GM19025 (cell line): Measurements from ENCODE around the gene VTA1.
"Not testable (repeated sequence)": the region's sequence is repeated elsewhere in the genome, so short reads cannot be mapped to it uniquely, and the experiment has no call there.

Experiments
- ATAC-seq: cut with Tn5 transposase; IDR thresholded peaks from one replicate; pipeline ENCODE4 v1.9.1; 2021; ENCODE audit warnings: mild to moderate bottlenecking, low read depth, moderate library complexity; ENCODE audit not compliant: unreplicated experiment

Gene VTA1, protein sequence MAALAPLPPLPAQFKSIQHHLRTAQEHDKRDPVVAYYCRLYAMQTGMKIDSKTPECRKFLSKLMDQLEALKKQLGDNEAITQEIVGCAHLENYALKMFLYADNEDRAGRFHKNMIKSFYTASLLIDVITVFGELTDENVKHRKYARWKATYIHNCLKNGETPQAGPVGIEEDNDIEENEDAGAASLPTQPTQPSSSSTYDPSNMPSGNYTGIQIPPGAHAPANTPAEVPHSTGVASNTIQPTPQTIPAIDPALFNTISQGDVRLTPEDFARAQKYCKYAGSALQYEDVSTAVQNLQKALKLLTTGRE

DNA sequence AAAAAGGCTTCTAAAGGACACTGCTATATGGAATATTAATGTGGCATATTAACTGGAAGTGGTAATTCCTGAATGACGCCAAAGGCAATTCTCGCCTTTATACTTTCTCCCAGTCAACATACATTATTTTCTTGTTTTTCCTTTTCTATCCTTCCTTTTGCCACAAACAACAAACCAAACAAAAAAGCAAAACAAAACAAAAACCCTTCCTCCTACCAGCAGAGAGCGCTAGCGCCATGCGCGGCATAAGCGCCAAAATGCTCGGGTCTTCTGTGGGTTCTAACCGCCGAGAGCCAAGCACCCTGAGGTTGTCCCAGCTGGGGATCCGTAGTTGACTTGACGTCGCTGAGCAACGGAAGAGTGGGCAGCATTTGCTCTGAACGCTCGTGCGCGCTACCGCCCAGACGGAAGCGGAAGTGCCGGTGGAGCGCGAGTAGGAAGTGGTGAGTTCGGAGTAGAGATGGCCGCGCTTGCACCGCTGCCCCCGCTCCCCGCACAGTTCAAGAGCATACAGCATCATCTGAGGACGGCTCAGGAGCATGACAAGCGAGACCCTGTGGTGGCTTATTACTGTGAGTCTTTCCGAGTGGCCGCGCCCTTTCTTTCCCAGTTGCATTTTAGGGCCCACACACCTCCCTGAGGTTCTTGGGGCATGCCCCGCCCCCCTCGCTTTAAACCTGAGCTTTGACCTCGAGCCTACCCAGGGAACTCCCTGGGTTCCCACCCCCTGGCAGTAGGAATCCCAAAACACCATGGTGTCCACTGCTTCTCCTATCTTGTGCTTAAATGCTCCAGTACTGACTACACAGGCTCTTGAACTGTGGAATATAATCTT is at the start of gene VTA1, which contains the start of gene NMBR:
TSS of gene VTA1 (plus strand) at position 436 of the 835 bp plus-strand sequence. CDS start at position 461, 25 bp downstream.
TSS of gene NMBR (minus strand) at position 295 of the 835 bp plus-strand sequence. CDS start 58,464 bp downstream, outside the sequence.
- ATAC-seq = peak; percentile 99

DNA sequence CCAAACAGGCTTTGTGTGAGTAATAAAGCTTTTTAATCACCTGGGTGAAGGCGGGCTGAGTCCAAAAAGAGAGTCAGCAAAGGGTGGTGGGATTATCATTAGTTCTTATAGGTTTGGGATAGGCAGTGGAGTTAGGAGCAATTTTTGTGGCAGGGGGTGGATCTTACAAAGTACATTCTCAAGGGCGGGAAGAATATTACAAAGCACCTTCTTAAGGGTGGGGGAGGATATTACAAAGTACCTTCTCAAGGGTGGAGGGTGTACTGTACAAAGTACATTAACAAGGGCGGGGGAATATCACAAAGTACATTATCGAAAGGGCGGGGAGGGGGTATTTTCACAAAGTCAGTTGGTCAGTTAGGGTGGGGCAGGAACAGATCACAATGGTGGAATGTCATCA is 42.2 kb upstream of the VTA1 start:
- not testable (repeated sequence) for ATAC-seq

DNA sequence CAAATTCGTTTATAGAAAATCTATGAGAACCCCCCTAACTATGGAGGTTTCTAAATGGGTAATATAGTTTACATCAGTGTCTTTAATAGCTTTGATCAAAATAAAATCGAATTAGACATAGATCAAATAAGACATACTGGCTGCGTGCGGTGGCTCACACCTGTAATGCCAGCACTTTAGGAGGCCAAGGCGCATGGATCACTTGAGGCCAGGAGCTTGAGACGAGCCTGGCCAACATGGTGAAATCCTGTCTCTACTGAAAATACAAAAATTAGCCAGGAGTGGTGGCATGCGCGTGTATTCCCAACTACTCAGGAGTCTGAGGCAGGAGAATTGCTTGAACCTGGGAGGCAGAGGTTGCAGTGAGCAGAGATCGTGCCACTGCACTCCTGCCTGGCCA is 36.2 kb upstream of the VTA1 start:
- not testable (repeated sequence) for ATAC-seq

DNA sequence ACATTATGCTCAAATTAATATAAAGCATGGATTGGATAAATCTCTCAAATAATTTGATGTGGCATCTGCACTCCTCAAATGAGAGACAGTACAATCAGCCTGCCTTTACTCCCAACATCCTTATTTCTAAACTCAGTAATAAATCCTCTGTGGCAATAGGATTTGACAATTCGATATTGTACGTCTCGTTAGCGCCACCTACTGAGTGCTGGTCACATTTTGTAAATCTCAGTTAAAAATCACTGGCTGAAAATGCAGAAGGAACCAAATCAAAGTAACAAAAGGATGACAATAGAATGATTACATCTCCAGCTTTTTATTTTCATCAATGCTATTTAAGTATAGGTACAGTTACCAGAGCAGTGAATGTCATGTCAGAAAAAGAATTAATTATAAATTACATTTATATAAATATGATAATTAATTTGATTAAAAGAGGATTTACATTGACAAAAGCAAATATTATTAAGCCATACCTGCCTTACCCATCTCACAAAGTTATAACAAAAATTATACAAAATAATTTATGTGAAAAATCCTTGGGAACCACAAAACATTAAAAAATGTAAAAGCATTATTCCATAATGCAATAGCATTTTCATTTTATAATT is 34.5 kb upstream of the VTA1 start:
- ATAC-seq = no peak

DNA sequence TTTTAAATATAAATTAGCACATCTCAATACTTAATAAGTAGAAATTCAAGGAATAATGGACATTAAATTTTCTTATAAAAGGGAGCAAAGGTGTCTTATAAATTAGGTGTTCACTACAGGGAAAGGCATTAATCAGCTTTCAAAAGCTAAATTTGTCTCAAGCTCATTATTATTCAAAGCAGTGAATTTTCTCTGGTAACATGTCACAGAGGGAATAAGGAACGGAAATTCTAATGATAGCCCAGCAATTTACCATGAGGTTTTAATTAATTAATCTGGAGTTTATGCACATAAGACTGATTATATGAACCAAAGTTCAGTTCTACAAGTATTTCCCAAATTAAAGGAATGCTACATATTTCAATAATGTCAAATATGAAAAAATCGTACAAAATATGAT is 29.7 kb upstream of the VTA1 start:
- ATAC-seq = no peak

DNA sequence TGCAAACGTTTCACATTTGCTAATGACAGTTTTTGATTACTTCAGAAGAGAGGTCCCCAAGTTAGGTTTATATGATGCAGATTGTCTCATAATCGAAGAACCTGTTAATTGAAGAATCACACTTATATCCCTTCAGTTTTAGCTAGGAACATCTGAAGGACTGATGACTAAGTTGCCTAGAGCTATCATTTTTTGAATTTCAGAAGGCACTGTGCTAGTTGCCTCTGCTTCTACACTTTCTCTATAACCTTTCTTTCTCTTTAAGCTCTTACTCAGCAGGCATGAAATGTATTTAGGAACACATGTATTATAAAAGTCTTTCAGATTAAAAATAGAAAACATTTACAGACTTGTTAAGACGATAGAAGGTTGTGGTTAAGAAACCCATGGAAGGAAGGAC is 28.7 kb upstream of the VTA1 start:
- ATAC-seq = no peak

DNA sequence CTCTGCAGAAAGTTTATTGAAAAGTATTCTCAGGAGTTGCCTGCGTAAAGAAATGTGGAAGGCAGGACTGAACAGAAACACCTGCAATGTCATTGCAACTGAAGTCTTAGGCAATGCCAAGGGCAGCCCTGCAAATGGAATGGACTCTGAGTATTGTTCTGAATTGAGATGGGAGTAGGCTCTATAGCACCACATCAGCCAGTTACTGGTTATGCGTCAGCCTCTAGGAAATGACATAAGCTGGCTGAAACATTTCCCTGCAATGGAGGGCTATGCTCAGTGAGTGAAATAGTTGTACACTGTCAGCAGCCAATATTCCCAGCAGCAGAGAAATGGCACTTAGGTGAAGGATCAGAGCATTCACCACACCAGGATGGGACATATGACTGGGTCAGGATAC is 28.1 kb upstream of the VTA1 start:
- ATAC-seq = no peak

DNA sequence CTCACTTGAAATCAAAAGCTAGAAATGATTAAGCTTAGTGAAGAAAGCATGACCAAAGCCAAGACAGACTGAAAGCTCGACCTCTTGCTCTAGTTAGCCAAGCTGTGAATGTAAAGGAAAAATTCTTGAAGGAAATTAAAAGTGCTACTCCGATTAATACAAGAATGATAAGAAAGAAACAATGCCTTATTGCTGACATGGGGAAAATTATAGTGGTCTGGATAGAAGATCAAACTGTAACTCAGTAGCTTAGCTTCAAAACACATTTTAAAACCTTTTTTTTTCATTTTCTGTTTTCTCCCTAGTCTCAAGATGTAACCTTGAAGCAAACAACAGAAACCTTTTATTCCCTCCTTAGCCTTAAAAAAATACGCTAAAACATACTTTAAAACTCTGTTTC is 25.7 kb upstream of the VTA1 start:
- ATAC-seq = no peak

DNA sequence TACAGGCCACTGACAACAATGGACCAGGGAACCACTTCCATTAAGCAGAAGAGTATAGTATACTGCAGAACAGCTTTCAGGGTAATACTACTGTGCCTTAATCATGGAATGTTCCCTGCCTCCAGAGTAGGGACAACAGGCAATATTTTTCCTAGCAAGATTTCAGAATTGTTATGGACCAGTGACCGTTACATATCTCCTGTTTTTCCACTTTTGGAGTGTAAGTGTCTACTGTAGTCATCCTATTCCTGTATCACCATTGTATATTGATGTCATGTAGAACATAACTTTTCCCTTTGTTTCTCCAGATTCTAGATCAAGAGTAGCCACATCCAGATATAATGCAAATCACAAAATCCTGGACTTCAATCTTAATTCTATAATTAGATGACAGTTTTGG is 16.2 kb upstream of the VTA1 start:
- no peak for ATAC-seq

DNA sequence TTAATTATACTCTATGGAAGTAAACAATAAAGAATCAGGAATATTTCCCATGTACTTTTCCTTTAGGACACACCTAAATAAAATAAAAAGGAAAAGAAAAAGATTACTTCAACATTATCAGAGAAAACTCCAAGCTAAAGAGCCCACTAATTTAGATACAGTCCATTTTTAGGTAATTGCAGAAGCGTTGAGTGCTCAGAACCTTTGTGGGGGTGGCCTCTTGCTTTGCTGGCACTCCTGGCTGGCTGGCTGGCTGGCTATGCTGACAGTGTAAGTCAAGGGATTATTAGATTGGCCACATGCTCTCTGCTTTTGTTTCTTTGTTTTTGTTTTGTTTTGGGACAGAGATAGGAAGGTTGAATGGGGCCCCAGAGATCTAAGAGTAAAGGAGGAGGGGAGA is 14.4 kb upstream of the VTA1 start, which contains the start of gene GJE1:
TSS of gene GJE1 (plus strand) at position 301 of the 400 bp plus-strand sequence. CDS start 234 bp downstream, outside the sequence.
- no peak for ATAC-seq

DNA sequence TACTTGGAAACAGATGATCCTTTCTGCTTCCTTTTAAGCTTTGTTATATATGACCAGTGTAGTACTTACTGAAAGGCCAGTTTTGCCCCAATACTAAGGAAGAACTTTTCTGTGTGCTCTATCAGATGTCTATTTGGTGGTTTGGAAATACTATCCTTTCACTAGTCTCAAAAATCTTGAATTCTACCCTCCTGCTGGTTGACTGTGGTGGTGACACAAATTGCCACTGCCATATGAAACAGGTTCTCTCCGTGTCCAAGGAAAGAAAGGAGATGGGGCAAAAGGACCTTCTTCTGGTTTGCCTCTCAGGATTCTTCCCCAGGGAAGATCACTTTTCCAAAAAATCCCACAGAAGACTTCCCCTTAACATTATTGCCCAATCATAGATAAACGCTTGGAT is 8.2 kb upstream of the VTA1 start:
- no peak for ATAC-seq

DNA sequence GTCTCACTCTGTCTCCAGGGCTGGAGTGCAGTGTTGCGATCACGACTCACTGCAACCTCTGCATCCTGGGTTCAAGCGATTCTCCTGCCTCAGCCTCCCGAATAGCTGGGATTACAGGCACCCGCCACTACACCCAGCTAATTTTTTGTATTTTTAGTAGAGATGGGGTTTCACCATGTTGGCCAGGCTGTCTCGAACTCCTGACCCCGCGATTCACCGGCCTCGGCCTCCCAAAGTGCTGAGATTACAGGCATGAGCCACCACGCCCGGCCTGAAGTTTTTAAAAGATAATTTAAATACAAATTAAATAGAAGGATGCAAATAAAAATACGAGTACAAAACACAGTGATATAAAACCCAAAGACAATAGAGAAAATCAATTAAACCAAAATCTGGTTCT is 5.5 kb upstream of the VTA1 start:
- ATAC-seq = not testable (repeated sequence)

DNA sequence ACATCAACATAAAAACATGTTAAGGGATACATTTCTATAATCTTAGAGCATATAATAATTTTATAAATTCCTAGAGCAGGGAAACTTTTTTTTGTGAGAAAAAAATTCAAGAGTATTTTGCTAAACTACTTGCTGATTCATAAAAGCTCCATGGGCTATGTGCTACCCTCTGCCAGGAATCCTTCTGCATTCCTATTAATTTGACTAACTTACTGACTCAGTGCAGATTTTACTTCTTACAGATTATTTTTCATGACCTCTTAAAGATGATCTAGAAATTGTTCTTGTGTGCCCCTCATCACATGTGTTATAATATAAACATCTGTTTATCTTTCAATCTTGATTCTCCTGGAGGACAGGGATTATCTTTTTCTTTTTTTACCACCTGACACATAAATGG is 5.7 kb downstream of the VTA1 start:
- no peak for ATAC-seq

DNA sequence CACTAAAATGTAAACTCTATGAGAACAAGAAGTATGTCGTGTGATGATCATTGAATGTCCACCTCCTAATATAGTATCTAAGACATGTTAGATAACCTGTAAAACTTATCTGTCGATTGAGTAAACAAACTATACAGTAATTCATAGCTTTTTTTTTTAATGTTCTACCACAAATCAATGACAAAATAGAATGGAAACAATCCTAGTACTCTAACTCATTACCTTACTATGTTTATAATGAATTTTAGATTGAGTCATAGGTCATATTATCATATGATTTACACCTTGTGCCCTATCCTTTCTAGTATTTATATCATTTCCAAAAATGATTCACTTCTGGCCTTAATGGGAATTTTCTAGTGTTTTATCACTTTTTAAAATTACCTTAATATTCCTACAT is 6.1 kb downstream of the VTA1 start:
- ATAC-seq = no peak

DNA sequence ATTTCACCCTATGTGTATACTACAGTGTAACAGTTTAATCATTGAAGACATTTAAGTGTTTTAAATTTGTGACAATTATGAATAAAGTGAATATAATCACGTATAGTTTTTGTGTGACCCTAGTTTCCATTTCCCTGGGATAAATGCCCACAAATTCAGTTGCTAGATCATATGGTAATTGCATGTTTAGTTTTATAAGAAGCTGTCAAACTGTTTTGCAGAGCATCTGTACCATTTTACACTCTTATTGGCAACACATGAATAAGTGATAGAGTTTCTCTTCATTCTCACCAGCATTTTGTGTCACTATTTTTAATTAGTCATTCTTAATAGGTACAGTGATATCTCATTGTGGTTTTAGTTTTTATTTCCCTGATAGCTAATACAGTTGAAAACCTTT is 7.3 kb downstream of the VTA1 start:
- no peak for ATAC-seq

DNA sequence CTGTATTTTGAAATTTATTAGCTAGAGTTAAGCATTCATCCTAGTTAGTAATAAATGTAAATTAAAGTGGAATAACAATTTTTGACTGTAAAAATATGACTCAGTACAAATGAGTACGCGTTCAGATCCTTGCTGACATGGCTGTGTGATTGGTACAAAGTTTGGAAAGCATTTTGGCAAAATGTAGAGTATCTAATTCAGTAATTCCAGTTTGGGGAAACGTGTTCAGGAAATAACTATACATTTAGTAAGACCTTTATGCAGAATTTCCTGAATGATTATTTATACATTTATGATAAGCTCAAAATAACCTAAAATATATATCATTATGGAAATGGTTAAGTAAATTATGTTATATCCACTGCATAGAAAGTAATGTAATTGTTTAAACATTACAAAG is 8.0 kb downstream of the VTA1 start:
- ATAC-seq = no peak

DNA sequence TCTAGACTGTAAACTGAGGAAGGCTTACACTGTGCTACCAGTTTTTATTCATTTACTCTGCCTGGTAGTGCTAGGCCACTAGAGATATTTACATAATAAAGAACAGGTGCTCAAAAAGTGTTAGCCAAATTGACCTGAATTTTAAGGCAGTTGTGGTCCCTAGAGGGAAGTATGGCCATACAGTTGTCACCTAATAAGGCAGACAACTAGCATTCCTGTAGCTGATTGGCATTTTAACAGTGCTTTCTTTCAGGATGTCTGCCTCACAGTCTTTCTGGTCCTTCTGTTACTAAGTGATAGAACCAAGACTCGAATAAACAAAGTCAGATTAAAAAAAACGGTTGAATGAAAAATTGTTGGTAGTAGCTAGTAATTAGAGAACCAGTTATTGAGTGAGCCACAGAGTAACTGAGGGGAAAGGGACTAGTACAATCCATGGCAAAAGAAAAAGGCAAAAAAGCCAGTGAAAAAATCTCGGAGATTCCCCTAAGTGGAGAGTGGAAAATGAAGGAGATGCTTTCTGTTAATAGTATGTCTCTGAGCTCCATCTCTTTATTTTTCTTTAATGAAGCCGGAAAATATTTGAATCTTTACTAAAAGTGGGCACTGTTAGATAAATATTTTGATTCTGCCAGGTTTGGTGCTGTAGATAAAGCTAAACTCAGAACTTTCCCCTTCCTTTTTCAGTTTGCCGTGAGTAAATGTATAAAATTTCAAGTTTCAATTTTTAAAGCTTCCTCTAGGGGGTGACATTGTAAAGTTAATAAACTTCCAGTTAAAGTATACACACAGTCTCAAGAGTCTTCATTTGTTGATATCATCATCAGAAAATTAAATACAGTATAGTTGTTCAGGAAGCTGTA is 9.1 kb downstream of the VTA1 start:
- no peak for ATAC-seq

DNA sequence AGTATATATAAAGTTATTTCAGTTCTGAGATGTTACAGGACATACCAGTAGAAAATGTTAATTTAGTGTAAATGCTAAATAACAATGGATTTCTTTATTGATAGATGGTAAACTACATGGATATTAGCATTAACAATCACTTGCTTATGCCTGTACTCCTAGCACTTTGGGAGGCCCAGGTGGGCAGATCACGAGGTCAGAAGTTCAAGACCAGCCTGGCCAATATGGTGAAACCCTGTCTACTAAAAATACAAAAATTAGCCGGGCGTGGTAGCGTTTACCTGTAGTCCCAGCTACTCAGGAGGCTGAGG is 9.7 kb downstream of the VTA1 start:
- ATAC-seq = not testable (repeated sequence)

DNA sequence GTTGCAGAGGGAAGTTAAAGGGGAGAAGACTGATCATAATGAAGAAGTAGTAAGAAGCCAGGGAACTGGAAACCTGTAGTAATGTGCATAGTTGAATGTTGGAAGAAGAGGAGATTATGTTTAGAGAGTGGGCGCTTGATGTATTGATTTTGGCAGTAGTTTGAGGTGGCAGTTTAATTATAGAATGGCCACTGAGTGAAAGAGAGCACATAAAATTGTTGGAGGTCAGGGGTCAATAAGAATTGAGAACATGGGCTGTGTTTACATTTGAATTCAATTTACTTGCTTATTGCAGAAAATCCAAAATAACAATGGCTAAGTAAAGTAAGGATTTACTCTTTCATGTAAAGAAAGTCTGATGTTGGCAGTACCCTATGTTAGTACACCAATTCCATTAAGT is 15.7 kb downstream of the VTA1 start:
- no peak for ATAC-seq

DNA sequence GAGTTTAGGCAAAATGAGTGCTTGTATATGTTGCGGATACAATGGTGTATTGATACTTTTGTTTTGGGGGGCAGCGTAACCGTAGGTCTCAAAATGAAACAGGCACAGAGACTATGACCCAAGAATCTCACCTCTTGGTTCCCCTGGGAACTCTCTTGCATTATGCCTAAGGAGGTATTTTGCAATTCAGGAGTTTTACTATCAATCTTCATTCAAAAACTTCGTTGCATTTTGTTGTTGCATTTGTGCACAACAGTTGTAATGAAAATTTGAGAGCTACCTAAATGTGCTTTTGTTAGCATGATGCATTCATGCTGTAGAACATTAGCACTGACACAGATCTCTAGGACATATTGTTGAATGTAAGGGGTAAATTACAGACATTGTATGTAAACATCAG is 18.2 kb downstream of the VTA1 start:
- no peak for ATAC-seq
